HG02678 (cell line): ENCODE results near the gene TSPO.
A peak's percentile ranks its signal among the peaks of the same experiment; 100 is the strongest.

Experiments used
- ATAC-seq: cut with Tn5 transposase; IDR thresholded peaks from one replicate; pipeline ENCODE4 v1.9.1; 2021; ENCODE audit warnings: mild to moderate bottlenecking, moderate library complexity; ENCODE audit not compliant: unreplicated experiment

TSPO gene

DNA sequence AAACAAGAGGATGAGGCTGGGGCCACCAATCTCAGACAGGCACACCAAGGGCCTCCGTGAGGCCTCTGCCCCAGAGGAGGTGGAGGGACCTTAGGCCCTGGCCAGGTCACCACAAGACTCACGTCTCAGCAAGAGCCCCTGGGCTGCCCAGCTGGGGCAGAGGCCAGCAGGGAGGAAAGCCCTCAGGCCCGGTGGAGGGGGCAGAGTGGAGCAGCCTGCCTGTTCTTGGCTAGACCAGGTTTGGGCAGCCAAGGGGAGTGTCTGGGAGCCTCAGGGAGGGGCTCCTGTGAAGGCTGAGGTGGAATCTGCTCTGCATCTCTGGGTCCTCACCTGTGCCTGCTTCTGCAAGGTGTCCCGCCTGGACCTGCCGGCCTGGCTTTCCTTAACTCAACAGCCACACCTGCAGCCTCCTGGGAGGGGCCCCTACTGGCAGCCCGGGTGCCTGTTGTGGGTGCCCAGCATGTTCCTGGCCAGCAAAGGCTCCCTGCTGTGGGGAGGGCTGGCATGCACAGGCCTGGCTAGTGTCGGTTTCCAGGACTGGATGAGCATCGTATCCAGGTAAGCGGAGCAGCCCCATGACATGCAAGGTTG is 23.7 kb downstream of the TSPO start:
- no peak for ATAC-seq

DNA sequence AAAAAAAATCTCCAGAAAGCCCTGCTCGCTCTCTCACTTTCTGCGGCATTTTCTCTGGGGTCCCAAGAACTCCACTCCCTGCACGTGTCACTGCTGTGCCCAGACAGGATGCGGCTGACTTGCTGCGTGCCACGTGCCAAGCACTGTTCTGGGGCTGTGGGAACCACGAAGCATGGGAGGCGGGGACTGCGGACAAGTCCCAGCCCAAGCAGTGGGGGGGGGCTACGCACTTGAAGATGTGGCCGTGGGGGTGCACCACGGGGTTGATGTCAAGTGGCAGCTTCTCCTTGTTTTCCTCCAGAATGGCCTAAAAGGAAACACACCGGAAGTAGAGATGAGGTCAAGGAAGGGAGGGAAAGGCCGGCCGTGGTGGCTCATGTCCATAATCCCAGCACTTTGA is 24.7 kb downstream of the TSPO start:
- no peak for ATAC-seq

DNA sequence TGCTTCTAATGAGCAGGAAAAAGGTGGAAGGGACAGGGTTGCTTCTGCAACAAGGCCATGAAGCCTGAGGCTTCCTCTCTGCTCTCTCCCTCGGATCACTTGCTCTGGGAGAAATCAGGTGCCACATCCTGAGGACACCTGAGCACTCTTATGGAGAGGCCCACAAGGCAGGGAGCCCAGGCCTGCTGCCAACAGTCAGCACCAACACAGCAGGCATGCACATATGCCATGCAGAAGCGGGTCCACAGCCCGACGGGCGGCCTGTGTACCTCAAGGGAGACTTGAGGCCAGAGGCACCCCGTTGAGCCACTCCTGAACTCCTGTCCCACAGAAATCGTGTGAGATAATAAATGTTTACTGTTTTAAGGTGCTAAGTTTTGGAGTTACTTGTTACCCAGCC is 26.1 kb downstream of the TSPO start:
- no peak for ATAC-seq

DNA sequence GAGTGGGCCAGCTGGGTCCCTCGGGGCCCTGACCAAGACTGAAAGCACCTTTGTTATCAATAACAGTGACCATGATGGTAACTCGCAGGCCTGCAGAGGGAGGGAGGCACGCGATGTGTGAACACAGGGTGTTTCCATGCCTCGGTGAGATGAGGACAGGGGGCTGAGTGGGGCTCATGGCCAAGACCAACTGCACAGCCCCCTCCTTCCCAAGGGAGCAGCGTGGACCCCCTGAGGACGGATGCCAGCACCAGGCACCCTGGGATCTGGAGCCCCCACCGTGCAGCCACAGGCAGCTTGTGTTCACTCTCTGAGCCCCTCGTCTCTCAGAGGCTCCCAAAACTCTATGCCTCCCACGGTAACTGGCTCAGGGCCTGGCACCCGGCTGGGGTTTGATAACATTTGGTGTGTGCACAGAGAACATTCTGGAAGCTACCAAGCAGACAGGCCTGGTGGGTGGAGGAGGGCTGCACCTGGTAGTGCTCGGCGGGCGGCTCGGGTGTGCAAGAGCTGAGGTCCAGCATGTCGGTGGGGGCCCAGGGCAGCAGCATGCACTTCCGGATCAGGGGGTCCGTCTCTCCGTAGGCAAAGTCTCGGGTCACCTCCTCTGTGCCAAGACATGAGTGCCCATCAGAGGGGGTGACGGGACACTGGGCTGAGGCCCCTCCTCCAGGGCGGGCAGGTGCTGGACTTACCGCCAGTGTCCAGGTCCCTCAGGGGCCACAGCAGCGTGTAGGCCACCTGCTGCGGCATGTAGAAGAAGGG is 28.0 kb downstream of the TSPO start:
- ATAC-seq = no peak

DNA sequence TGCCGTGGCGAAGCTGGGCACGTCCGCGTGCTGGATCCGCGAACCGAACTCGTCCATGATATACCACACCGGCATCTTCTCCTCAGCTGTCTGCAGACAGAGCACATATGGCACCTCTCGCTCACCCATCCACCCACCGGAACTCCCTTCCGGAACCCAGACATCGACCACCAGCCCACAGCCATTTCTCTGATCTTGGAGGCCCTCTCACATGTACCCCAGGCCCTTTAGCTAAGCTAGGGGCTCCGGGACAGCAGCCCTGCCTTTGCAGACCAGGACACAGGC is 28.5 kb downstream of the TSPO start:
- no peak for ATAC-seq

DNA sequence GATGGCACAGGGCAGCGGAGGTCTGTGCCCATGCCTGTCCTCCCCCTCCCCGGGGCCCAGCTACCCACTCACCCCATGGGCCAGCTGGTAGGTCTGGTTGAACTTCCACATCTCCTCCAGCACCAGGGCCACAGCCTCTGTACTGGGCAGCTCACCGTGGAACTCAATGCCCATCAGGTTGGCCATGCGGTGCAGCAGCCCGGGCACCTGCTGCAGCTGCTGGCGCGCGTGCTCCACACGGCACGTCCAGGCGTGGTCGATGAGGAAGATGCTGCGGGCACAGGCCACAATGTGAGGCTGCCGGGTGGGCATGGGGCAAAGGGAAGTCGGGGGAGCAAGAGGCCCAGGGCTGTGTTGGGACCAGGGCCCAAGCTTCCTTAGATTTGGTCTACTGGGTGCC is 29.3 kb downstream of the TSPO start:
- ATAC-seq = no peak

DNA sequence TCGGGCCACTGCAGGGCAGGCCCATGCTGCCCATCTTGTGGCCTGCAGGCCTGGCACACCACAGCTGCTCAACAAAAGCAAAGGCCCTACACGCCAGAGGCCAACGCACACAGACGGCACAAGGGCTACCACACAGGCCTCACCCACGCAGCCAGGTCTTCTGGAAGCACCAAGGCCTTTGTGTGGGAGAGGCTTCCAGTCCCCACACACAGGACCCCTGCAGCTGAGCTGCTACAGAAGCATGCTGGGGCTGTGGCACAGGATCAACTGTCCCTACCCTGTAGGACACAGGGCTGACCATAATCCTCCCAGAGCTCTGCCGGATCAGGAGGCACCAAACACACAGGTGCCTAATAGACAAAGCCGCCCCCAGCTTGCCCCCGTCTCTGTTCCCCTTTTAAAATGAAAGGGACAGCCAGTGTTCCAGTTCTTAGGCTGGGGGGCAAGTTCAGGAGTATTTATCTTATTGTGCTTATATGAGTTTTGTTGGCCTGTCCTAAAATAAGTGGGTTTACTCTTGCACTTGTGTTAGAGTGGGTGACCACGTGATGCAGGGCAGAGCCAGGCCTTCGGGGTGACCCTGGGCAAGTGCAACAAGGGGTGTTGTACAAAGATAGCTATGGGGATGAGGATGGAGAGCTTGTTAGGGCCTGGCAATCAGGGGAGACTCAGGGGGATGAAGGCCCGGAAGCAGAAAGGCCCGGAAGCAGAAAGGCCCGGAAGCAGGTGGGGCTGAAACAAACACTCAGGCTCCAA is 30.1 kb downstream of the TSPO start:
- ATAC-seq = no peak

DNA sequence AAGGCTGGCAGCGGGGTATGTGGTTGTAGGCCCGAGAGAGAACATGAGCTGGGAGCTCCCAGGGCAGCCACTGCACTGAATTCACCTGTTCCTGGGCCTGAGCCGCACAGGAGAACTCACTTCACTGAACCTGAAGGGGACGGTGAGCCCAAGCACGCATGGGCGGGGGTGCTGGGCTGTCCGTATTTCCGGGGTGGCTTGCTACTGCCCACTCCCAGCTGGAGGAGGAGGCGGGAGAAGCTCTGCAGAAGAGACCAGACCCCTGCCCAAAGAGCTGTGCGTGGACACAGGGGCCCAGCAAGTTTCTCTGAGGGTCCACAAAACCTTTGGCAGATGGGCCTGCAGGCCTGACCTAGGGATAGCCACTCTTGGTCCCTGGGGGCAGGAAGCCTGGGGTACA is 30.8 kb downstream of the TSPO start:
- ATAC-seq = no peak

DNA sequence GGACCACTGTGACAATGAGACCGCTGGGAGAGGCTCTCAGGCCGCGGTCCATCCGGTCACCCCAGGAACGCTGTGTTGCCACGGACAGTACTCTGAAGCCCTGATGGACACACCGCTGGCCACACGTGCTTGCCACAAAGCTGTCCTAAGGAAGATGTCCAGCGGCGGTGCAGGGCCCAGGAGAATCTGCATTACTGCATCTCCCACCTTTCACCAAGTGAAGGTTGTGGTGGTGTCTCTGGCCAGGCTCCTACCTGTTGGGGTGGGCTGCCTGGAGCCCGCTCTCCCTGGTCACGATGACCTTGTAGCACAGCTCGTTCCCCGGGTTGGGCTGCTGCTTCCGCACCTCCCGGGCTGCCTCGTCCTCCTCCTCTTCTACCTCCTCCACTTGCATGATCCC is 31.4 kb downstream of the TSPO start:
- ATAC-seq = no peak

DNA sequence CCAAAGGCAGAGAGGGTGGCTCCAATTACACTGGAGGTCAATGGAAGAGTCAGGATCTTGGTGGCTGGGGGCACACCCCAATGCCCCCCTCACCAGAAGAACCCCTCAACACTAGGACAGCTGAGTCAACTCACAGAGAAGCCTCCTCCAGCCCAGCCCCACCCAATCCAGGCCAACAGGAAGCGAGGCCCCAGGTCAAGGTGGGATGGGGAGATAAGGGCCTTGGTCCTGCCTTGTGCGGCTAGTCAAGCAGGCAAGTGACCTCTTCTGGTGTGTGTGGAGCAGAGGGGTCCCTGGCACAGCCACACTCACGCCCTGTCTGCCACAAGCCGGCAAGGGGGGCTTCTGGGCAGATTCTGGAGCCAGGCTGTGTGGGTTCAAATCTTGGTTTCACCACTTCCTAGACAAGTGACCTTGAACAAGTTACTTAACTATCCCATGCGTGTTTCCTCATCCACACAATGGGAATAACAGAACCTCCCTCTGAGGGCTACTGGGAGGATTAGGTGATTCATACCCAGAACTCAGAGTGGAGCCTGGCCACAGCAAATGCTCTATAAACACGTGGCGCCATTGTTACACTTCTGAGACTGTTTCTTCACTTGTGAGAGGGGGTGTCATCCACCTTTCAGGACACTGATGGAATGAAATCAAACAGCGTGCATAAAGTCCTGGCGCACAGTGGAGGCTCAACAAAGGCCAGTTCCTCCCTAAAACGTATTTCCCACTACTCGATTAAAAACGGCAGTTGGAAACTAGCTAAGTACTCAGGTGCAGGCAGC is 32.3 kb downstream of the TSPO start:
- ATAC-seq = no peak

DNA sequence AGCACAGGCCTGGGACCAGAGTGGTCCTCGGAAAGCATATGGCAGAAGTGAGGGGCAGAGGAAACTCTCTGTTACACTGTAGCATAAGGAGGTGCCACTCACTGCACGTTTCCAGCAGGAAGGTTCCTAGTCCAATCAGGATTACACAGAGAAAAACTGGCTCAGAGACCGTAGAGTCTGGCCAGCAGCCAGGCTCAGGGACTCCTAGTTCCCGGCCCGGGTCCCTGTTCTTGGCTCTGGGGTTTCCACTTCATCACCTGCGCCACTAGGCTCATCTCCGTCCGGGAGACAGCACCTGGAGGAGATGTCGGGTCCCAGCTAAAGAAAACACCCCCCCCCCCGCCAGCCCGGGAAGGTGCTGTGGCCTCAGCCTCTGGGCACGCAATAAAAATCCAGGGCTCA is 34.5 kb downstream of the TSPO start:
- no peak for ATAC-seq

DNA sequence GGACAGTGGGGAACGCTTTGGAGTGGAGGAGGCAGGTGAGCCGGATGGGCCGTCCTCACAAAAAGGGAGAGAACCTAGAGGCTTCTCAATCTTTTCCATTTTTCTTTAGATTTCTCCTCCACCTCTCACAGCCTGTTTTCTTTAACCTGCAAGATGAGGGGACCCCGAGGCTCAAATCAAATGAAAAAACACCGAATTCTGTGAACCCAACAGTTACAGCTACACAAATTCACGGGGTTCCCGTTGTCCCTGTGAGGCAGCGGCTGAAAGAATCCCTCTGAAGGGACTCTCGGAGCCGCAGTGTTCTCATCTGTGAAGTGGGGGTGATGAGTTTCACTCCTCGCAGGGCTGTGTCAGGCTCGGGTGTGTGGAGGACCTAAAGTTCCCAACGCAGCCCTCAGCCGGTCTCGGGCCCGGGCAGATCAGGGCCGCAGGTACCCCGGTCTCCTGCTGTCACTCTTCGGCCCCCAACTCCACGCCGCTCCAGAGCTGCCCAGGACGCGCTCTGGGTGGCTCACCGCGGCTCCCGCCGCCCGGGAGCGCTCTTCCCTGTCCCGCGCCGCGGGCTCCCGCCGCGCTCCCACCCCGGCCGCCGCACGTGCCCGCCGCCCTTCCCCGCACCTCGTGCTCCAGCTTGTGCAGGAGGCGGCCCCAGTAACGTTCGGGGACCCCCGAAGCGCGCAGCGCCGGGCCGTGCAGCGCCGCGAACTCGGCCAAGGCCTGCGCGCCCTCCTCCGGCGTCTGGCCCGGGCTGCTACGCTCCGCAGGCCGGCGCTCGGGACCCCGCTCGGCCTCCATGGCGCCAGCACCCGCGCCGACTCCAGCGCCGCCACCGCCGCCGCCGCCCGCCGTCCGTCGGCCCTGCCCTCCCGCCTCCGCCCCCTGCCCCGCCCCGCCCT is 35.2 kb downstream of the TSPO start, which contains the start of gene TTLL12:
Gene TTLL12 (minus strand): TSS at position 863 of the 899 bp plus-strand sequence. CDS start 65 bp downstream, at position 798.
- ATAC-seq = peak; percentile 60

DNA sequence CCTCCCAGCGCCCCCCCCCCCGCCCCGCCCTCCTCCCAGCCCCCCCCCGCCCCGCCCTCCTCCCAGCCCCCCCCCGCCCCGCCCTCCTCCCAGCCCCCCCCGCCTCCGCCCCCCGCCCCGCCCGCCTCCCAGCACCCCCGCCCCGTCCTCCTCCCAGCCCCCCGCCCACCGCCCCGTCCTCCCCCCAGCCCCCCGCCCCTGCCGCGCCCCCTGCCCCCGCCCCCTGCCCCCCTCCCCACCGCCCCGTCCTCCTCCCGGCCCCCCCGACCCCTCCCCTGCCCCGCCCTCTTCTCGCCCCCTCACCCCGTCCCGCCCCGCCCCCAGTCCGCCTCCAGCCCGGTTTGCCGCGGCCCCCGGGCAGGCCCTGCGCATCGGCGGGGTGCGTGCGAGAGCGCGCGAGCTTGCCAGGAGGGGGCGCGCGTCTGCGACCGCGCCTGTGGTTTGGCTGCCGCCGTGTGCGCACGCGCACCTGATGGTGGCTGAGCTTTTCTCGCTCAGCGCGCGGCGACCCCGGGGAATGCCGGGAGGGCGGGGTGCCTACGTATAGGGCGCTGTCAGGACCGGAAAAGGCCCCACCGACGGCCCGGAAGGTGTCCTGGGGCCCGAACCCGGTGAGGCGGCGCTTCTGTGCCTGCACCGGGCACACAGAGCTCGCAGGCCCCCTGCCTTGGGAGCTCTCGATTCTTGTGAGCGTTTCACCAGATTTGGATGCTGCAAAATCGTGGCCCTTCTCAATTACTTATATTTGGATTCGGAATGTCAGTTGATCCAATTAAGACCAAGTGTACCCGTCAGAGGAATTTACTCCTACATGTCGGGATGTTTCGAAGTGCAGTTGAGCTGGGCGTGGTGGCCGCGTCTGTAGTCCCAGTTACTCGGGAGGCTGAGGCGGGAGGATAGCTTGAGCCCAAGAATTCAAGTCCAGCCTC is 36.1 kb downstream of the TSPO start:
- ATAC-seq = peak; percentile 82

DNA sequence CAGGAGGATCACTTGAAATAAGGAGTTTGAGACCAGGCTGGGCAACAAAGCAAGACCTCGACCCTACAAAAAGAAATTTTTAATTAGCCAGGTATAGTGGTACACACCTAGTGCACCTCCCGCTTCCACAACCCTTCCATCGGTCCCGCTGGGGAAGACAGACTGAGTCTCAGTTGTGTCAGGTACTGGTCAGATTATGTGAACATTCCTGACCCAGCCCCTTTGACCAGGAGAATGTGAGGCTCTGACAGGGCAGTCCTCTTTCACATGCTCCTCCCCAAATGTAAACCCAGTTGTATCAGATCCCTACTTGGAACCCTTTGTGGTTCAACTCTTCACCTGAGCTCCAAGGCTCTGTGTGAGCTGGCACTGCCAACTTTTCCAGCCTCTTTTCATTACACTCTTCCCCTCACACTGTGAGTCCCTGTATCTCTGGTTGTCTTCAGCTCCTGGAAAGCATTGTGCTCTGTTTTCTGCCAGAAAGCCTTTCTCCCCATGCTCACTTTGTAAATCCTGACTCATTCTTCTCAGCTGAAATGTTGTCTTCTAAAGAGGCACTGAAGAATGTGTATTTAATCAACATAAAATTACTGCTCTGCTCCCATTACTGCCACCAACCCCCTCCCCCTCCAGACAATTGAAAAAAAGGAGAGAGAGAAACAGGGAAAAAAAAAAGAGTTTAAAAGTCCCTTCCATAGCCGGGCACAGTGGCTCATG is 37.6 kb downstream of the TSPO start:
- no peak for ATAC-seq

DNA sequence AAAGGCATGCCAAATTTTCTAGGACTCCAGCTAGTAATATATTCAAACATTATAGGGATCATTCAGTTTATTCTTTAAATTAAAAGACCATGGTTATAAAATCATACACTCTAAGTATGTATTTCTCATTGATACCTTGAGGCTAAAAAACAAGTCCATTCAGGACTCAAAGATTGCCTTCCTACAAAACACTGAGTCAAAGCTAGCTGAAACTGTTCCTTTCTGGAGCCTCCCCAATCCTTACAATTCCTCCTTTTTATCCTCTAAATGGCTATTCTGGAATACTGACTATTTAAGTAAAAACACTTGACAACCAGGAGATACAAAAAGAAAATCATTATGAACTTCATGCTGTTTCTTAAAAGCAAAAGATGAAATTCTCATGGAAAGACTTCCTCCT is 40.5 kb downstream of the TSPO start:
- ATAC-seq = no peak

DNA sequence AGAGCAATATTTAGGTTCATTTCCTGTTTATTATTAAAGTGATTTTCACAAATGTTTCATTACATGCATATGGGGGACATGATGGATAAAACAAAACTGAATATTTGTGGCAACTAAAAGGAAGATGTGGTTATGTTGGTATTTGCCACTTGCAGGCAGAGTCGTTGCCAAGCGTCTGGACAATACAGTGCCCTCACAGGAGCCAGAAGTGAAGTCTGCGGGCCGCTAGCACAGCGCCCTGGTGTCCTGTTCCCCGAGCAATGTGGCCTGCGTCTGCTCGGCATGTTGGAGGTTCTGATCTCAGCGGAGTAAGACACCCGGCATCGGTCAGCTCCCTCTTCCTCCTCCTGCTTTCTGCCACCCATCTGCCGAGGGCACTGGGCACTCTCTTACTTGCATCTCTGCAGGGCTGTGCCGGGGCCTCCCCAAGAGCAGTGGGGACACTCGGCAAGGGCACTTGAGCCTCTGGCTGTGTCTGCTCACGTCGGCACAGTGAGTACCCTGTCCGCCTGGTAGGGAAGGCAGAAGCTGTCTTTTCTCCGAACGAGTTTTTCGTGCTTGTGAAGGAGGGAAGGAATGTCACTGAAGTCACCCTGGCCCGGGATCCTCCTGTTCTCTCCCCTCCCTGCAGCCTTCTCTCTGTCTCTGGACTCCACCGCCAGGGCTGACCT is 46.0 kb downstream of the TSPO start:
- no peak for ATAC-seq

DNA sequence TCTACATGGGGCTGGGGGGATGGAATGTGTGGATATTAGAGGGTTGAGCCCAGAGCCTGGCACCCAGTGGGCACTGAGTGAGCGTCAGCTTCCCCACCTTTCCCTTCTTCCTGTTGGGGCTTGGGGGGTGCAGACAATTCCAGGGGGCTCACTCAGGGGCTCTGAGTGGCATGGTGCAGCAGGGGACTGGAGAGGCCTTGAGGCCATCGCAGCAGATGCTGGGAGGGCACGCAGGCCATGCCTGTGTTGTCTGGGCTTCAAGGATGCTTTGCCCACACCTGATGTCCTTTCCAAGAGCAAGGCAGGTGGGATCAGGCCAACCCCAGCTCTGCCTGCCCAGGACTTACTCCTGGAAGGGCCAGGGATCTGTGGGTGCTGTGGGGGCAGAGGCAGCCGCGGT is 46.8 kb downstream of the TSPO start:
- ATAC-seq = no peak

DNA sequence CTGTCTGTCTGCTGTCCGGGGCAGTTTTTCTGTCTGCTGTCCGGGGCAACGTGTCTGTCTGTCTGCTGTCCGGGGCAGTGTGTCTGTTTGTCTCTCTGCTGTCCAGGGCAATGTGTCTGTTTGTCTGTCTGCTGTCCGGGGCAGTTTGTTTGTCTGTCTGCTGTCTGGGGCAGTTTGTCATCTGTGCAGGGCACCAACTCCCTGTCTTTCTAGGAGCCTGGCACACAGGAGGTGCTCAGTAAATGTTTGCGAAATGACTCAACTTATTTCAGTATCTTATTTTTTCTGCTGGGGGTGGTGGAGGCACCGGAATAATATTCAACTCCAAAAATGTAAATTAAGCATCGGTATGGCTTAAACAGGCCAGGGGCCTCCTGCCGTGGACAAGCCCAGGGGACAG is 47.6 kb downstream of the TSPO start:
- ATAC-seq = no peak
